GM21526 (cell line): ENCODE data around the gene B3GNT8.
"Not testable (repeated sequence)": the region's sequence is repeated elsewhere in the genome, so short reads cannot be mapped to it uniquely, and the experiment has no call there.

Experiments used
- ATAC-seq: cut with Tn5 transposase; IDR thresholded peaks from one replicate; pipeline ENCODE4 v1.9.1; 2021; ENCODE audit warnings: moderate library complexity; ENCODE audit not compliant: unreplicated experiment, low FRiP score

B3GNT8 gene

GRCh38 chr19:41426952-41427646 is at the start of gene B3GNT8:
TSS of gene B3GNT8 (minus strand) at chr19:41427374. CDS start at chr19:41426778, 596 bp downstream.
- ATAC-seq: no peak

- no peak for ATAC-seq
Observed at GRCh38 chr19:41476583-41476982, 49.4 kb upstream of the B3GNT8 start.

- ATAC-seq: not testable (repeated sequence)
Observed at GRCh38 chr19:41463257-41464256, 36.4 kb upstream of the B3GNT8 start.

GRCh38 chr19:41462497-41462896 is 35.3 kb upstream of the B3GNT8 start:
- no peak for ATAC-seq

GRCh38 chr19:41457241-41457640 is 30.1 kb upstream of the B3GNT8 start:
- ATAC-seq: no peak

GRCh38 chr19:41456342-41456918 is 29.3 kb upstream of the B3GNT8 start:
- ATAC-seq: no peak

- no peak for ATAC-seq
Observed at GRCh38 chr19:41455936-41456335, 28.8 kb upstream of the B3GNT8 start.

GRCh38 chr19:41452584-41453275 is 25.6 kb upstream of the B3GNT8 start:
- ATAC-seq: no peak

GRCh38 chr19:41449865-41450178 is 22.6 kb upstream of the B3GNT8 start:
- no peak for ATAC-seq

GRCh38 chr19:41449079-41449864 is 22.1 kb upstream of the B3GNT8 start:
- ATAC-seq: no peak

- ATAC-seq: no peak
Observed at GRCh38 chr19:41447732-41448332, 20.7 kb upstream of the B3GNT8 start.

GRCh38 chr19:41445575-41445974 is 18.4 kb upstream of the B3GNT8 start:
- no peak for ATAC-seq

- no peak for ATAC-seq
Observed at GRCh38 chr19:41443813-41444455, 16.8 kb upstream of the B3GNT8 start.

- ATAC-seq: no peak
Observed at GRCh38 chr19:41442473-41443355, 15.5 kb upstream of the B3GNT8 start, which contains the start of gene ERICH4. TSS of gene ERICH4 (plus strand) at chr19:41443156. CDS start at chr19:41443170, 14 bp downstream.

GRCh38 chr19:41441321-41441945 is 14.3 kb upstream of the B3GNT8 start:
- ATAC-seq: no peak

GRCh38 chr19:41439441-41440222 is 12.5 kb upstream of the B3GNT8 start, which contains the start of gene DMAC2:
TSS of gene DMAC2 (minus strand) at chr19:41439912. CDS start at chr19:41439899, 13 bp downstream.
- peak; percentile 82 for ATAC-seq
